HepG2 (cell line): Measurements from ENCODE around the gene SMIM45.

Experiments used
- ATAC-seq: fragments of 200-7000 bp; cut with Tn5 transposase; 3 replicates; pipeline ENCODE4 v1.9.1; 2020; ENCODE audit warnings: mild to moderate bottlenecking, moderate library complexity
- BruUV-seq: library from RNA; stranded (reverse); fragments of 400-500 nt; replicated peaks from 2 replicates; lab custom pipeline; 2021; lab: Mats Ljungman, UMichigan
- CTCF ChIA-PET: fragments of 300-600 bp; formaldehyde crosslinking; extraction: SDS; loops from one replicate; lab custom pipeline; 2021; ENCODE audit warnings: low total read pairs, inconsistent platforms, low intra/inter-chr PET ratio; lab: Yijun Ruan, JAX
- POLR2A ChIA-PET: fragments of 350-600 bp; sonication (Branson Sonifier 250); formaldehyde crosslinking; loops from one replicate; lab custom pipeline; 2020; ENCODE audit warnings: antibody characterized with exemption, inconsistent platforms; lab: Yijun Ruan, JAX
- DNase-seq: peaks from one replicate; pipeline ENCODE4 v3.0.0-alpha.2; 2015; ENCODE audit warnings: low spot score
- FAIRE-seq: peaks from 3 replicates; lab custom pipeline; 2011; peaks lifted over from hg19 to GRCh38; lab: Jason Lieb, UNC
- H2AFZ ChIP-seq: one replicate; pipeline ENCODE4 v1.6.1; 2011; ENCODE audit warnings: low read length, inconsistent platforms
- H3K27ac ChIP-seq: fragments of 300-600 bp; 3 replicates; pipeline ENCODE4 v1.8.0; 2011; ENCODE audit warnings: mixed run types, mild to moderate bottlenecking, mixed read lengths, low read length, inconsistent platforms; ENCODE audit not compliant: insufficient read depth; ENCODE audit errors: extremely low read length
- H3K27me3 ChIP-seq, 2 experiments: fragments of 200-600 bp in 1 of 2; 2 replicates in 1 of 2; 3 replicates in 1 of 2; pipeline versions ENCODE4 v1.6.0 to v1.8.0; 2011; ENCODE audit warnings: low read length in 2 of 2, mild to moderate bottlenecking in 2 of 2, moderate library complexity in 2 of 2, inconsistent platforms in 1 of 2; ENCODE audit not compliant: insufficient read depth in 2 of 2, control insufficient read depth in 1 of 2
- H3K36me3 ChIP-seq, 2 experiments: fragments of 200-600 bp in 1 of 2; replicated peaks in 1 of 2; 2 replicates in 1 of 2; 3 replicates in 1 of 2; pipeline versions ENCODE4 v1.5.1 to v1.8.0; 2011; ENCODE audit warnings: low read length in 2 of 2, inconsistent platforms in 1 of 2; ENCODE audit not compliant: insufficient read depth in 2 of 2, control insufficient read depth in 1 of 2
- H3K4me1 ChIP-seq: 2 replicates; pipeline ENCODE4 v1.5.1; 2012; ENCODE audit warnings: low read length, inconsistent platforms; ENCODE audit not compliant: insufficient read depth
- H3K4me2 ChIP-seq: 2 replicates; pipeline ENCODE4 v1.6.0; 2011; ENCODE audit warnings: low read depth, low read length, inconsistent platforms
- H3K4me3 ChIP-seq, 3 experiments: fragments of 200-600 bp in 1 of 3; sonication (generic), shearing (Covaris generic) in 1 of 3; replicated peaks in 1 of 3; 2 replicates each; pipeline ENCODE4 v1.5.1; 2011 to 2016; ENCODE audit warnings: low read length in 3 of 3, inconsistent platforms in 2 of 3, low read depth in 2 of 3, mild to moderate bottlenecking in 2 of 3, control low read depth in 1 of 3, mixed read lengths in 1 of 3; ENCODE audit not compliant: insufficient read depth in 1 of 3
- H3K79me2 ChIP-seq: one replicate; pipeline ENCODE4 v1.6.1; 2011; ENCODE audit warnings: low read length, inconsistent platforms; ENCODE audit not compliant: insufficient read depth
- H3K9ac ChIP-seq: 2 replicates; pipeline ENCODE4 v1.6.0; 2011; ENCODE audit warnings: mild to moderate bottlenecking, low read depth, low read length, inconsistent platforms; ENCODE audit not compliant: insufficient read depth
- H3K9me3 ChIP-seq: 2 replicates; pipeline ENCODE4 v1.5.1; 2012; ENCODE audit warnings: mild to moderate bottlenecking, low read length
- H4K20me1 ChIP-seq: 2 replicates; pipeline ENCODE4 v1.6.0; 2011; ENCODE audit warnings: inconsistent platforms, mild to moderate bottlenecking, low read length, moderate library complexity; ENCODE audit not compliant: insufficient read depth
- EZH2 ChIP-seq: conservative IDR thresholded peaks from 2 replicates; pipeline ENCODE4 v1.6.1; 2012; ENCODE audit warnings: mild to moderate bottlenecking, low read depth, low read length, moderate library complexity
- FOXK1 ChIP-seq: sonication (generic); formaldehyde crosslinking; IDR thresholded peaks from 2 replicates; pipeline ENCODE4 v1.4.0; 2020; ENCODE audit warnings: low read depth, missing genetic modification reagents, borderline replicate concordance
- KLF6 ChIP-seq: IDR thresholded peaks from 2 replicates; pipeline ENCODE4 v1.8.0; 2016; ENCODE audit warnings: missing biosample characterization, missing genetic modification reagents
- NR3C1 ChIP-seq: sonication (generic); formaldehyde crosslinking; IDR thresholded peaks from 2 replicates; pipeline ENCODE4 v1.4.0; 2020; ENCODE audit warnings: missing genetic modification reagents
- PHF21A ChIP-seq: sonication (generic); formaldehyde crosslinking; IDR thresholded peaks from 2 replicates; pipeline ENCODE4 v1.5.0; 2020; ENCODE audit warnings: mild to moderate bottlenecking, missing genetic modification reagents
- RXRB ChIP-seq: IDR thresholded peaks from 2 replicates; pipeline ENCODE4 v1.6.1; 2016; ENCODE audit warnings: borderline replicate concordance, missing genetic modification reagents, missing compliant biosample characterization
- SMARCE1 ChIP-seq: fragments of 450-650 bp; IDR thresholded peaks from 2 replicates; pipeline ENCODE4 v1.6.1; 2017; ENCODE audit warnings: borderline replicate concordance
- ZFP41 ChIP-seq: sonication (generic); formaldehyde crosslinking; IDR thresholded peaks from 2 replicates; pipeline ENCODE4 v1.4.0; 2020; ENCODE audit warnings: mild to moderate bottlenecking, missing genetic modification reagents, borderline replicate concordance
- ZNF546 ChIP-seq: sonication (generic); formaldehyde crosslinking; conservative IDR thresholded peaks from 2 replicates; pipeline ENCODE4 v1.8.1; 2023; ENCODE audit warnings: mild to moderate bottlenecking, missing genetic modification reagents
- ZNF598 ChIP-seq: sonication (generic); formaldehyde crosslinking; IDR thresholded peaks from 2 replicates; pipeline ENCODE4 v1.5.1; 2020; ENCODE audit warnings: mild to moderate bottlenecking, missing genetic modification reagents, borderline replicate concordance
- WGBS: methylation state at CpG from one replicate; pipeline ENCODE4 v1.1.6; 2017; ENCODE audit warnings: low lambda C conversion rate; 5-methylcytosine and 5-hydroxymethylcytosine counted together
- in situ Hi-C: cut with HindIII; loops from 2 replicates; pipeline ENCODE4 v1.10.0; 2017; ENCODE audit warnings: low pct_unique_long_range_greater_than_20kb; ENCODE audit not compliant: extremely low pct_ligation_motif_present
- intact Hi-C: fragments of 100-400 bp; cut with micrococcal nuclease; formaldehyde crosslinking; loops from one replicate; pipeline ENCODE4 v1.10.0; 2022; ENCODE audit not compliant: unreplicated experiment
- TF ChIP-seq, protein P1 (sequence below): IDR thresholded peaks from 2 replicates; pipeline ENCODE4 v1.6.1; 2016; ENCODE audit warnings: mild to moderate bottlenecking

SMIM45 gene

DNA sequence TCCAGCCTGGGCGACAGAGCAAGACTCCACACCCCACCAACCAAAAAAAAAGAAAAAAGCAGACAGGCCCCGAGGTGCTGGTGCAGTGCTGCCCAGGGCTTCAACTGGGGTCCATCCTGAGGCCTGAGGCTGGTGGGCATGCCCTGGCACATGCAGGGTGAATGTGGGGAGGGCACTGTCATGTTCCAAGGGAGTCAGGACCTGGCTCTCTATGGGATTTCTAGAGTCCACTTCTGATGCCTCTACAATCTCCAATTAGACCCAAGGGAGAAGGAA is 15.1 kb upstream of the SMIM45 start:
- Histone ChIP-seq H3K36me3 (peaks cover 9 to 25% of the 10 kb centered on the region in 2 experiments; a peak in 4 of 5 replicates), H3K27me3 (no peaks in the 10 kb centered on the region), H3K4me2 (no peak overlapping the region), H4K20me1 (no peaks in the 10 kb centered on the region), H3K4me3 (no peak overlapping the region), H3K79me2 (no peaks in the 10 kb centered on the region), H3K9me3 (no peaks in the 10 kb centered on the region), H3K4me1 (peaks cover 7% of the 10 kb centered on the region), H3K9ac (no peak overlapping the region)
- in situ Hi-C loops: no loop called here
- no peak for DNase-seq
- FAIRE-seq: no peak
- intact Hi-C loops: no loop called here
- ChIA-PET POLR2A (no interaction called here), CTCF (no interaction called here)
- no TSS peak for BruUV-seq
- WGBS: 95% methylated on average over 2 of the region's 2 CpGs
- TF ChIP-seq, protein P1, sequence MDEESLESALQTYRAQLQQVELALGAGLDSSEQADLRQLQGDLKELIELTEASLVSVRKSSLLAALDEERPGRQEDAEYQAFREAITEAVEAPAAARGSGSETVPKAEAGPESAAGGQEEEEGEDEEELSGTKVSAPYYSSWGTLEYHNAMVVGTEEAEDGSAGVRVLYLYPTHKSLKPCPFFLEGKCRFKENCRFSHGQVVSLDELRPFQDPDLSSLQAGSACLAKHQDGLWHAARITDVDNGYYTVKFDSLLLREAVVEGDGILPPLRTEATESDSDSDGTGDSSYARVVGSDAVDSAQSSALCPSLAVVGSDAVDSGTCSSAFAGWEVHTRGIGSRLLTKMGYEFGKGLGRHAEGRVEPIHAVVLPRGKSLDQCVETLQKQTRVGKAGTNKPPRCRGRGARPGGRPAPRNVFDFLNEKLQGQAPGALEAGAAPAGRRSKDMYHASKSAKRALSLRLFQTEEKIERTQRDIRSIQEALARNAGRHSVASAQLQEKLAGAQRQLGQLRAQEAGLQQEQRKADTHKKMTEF (CRISPR knock-in tag): no peak
- TF ChIP-seq EZH2: no peak
- TF ChIP-seq PHF21A (CRISPR knock-in tag): no peak
- no peak for TF ChIP-seq FOXK1
- no peak for TF ChIP-seq RXRB (CRISPR knock-in tag)
- no peak for TF ChIP-seq ZNF598 (CRISPR knock-in tag)
- no peak for TF ChIP-seq SMARCE1
- TF ChIP-seq NR3C1: no peak
- TF ChIP-seq ZFP41 (CRISPR knock-in tag): no peak
- TF ChIP-seq ZNF546 (CRISPR knock-in tag): no peak
- TF ChIP-seq KLF6 (CRISPR knock-in tag): no peak
- TF ChIP-seq, all 625 proteins: peak for 0
- Histone ChIP-seq H2AFZ (no peak overlapping the region), H3K27ac (no peak overlapping the region)
- ATAC-seq: no peak
